ENCODE results near the gene C12orf57. TPM values are rescaled to one million over a fixed set of nuclear protein-coding genes. Genes with fewer than 3 reads are reported as not detected.

Gene C12orf57
- total and polyA plus RNA-seq, 5 donors = 262 to 441 (median 281) TPM

DNA sequence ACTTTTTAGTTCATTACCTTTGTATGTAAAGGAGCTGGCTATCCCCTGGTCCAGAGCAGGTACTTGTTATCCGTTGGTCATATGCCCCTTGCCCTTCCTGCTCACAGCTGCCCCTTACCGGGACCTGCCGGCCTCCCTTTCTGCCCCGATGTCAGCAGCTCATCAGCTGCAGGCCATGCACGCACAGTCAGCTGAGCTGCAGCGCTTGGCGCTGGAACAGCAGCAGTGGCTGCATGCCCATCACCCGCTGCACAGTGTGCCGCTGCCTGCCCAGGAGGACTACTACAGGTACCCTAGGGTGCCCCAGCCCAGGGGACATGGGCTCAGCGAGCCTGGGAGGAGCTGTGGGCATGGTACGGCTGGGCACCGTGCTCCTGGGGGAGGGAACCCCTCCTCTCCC is 2.6 kb upstream of the C12orf57 start:
- Histone ChIP-seq H3K4me3 (ENCODE audit: low read length) (no peak overlapping the region), H3K9me3 (ENCODE audit: control insufficient read depth, low read length) (no peaks in the 10 kb centered on the region), H3K4me1 (ENCODE audit: control insufficient read depth, insufficient read depth, low read length) (peaks cover 2% of the 10 kb centered on the region), H3K27me3 (ENCODE audit: control insufficient read depth, insufficient read depth) (no peaks in the 10 kb centered on the region), H3K27ac (ENCODE audit: low read length) (no peak overlapping the region)
- WGBS = 82% methylated on average over 12 of the region's 12 CpGs
- intact Hi-C loops (cut with DNase I) = loop anchor here in 1 of 4 donors (10.0 kb wide), 1 partner anchor 174 kb away; no protein-coding TSS in a partner anchor
- no peak for ATAC-seq
- DNase-seq = peak; percentile 24 to 77 (median 68)

DNA sequence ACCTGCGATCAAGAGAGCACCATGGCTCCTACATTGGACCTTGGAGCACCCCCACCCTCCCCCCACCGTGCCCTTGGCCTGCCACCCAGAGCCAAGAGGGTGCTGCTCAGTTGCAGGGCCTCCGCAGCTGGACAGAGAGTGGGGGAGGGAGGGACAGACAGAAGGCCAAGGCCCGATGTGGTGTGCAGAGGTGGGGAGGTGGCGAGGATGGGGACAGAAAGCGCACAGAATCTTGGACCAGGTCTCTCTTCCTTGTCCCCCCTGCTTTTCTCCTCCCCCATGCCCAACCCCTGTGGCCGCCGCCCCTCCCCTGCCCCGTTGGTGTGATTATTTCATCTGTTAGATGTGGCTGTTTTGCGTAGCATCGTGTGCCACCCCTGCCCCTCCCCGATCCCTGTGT is 2.0 kb upstream of the C12orf57 start:
- ATAC-seq = no peak
- H3K4me1 ChIP-seq (ENCODE audit: control insufficient read depth, insufficient read depth, low read length) = peaks cover 2% of the 10 kb centered on the region
- intact Hi-C loops (cut with DNase I) = loop anchor here in 1 of 4 donors (10.0 kb wide), 1 partner anchor 173 kb away; no protein-coding TSS in a partner anchor

DNA sequence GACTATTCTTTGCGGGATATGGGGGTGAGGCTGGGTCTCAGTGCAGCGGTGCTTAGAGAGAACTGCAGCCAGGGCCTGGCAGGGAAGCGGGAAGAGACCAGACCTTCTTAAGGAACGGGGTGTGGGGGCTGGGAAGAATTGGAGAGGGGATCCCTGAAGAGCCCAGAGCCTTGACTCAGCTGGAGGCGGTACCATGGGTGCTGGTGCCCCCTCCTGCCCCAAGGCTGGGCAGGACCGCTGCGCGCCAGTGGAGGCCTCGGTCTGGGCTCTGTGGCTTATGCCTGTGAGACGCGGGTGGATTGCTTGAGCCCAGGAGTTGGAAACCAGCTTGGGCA is 1.5 kb upstream of the C12orf57 start:
- intact Hi-C loops (cut with DNase I) = loop anchor here in 1 of 4 donors (10.0 kb wide), 1 partner anchor 173 kb away; no protein-coding TSS in a partner anchor
- Histone ChIP-seq H3K4me1 (ENCODE audit: control insufficient read depth, insufficient read depth, low read length) (peaks cover 2% of the 10 kb centered on the region), H3K9me3 (ENCODE audit: control insufficient read depth, low read length) (no peaks in the 10 kb centered on the region), H3K4me3 (ENCODE audit: low read length) (no peak overlapping the region), H3K27ac (ENCODE audit: low read length) (no peak overlapping the region), H3K27me3 (ENCODE audit: control insufficient read depth, insufficient read depth) (no peaks in the 10 kb centered on the region)
- 90% methylated on average over 11 of the region's 11 CpGs for WGBS
- peak; percentile 33 to 77 (median 69) for DNase-seq
- no peak for ATAC-seq

More for the DNA sequence above, 2.0 kb upstream of the C12orf57 start:
- Histone ChIP-seq H3K27ac (ENCODE audit: low read length) (no peak overlapping the region), H3K9me3 (ENCODE audit: control insufficient read depth, low read length) (no peaks in the 10 kb centered on the region), H3K27me3 (ENCODE audit: control insufficient read depth, insufficient read depth) (no peaks in the 10 kb centered on the region), H3K4me3 (ENCODE audit: low read length) (no peak overlapping the region)
- 82% methylated on average over 12 of the region's 12 CpGs for WGBS
- DNase-seq = peak; percentile 35 to 75 (median 66)

DNA sequence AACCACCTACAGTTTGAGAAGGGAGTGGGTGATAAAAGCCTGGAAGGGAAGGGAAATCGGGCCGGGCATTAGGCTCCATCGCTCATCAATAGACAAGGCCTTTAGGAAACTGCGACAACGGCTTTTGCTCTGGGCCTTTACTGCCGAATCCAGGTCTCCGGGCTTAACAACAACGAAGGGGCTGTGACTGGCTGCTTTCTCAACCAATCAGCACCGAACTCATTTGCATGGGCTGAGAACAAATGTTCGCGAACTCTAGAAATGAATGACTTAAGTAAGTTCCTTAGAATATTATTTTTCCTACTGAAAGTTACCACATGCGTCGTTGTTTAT is 467 bp upstream of the C12orf57 start:
- DNase-seq (peak; percentile 79 to 90 (median 88)), ATAC-seq (peak; percentile 62 to 64)
- WGBS = under 1% methylated on average over 13 of the region's 13 CpGs
- Histone ChIP-seq H3K9me3 (ENCODE audit: control insufficient read depth, low read length) (no peaks in the 10 kb centered on the region), H3K4me3 (ENCODE audit: low read length) (peak overlapping the region; percentile 35), H3K4me1 (ENCODE audit: control insufficient read depth, insufficient read depth, low read length) (peaks cover 1% of the 10 kb centered on the region), H3K27ac (ENCODE audit: low read length) (peak overlapping the region; percentile 97), H3K27me3 (ENCODE audit: control insufficient read depth, insufficient read depth) (no peaks in the 10 kb centered on the region)
- intact Hi-C loops (cut with DNase I) = loop anchor here in 1 of 4 donors (10.0 kb wide), 1 partner anchor 171 kb away; no protein-coding TSS in a partner anchor

DNA sequence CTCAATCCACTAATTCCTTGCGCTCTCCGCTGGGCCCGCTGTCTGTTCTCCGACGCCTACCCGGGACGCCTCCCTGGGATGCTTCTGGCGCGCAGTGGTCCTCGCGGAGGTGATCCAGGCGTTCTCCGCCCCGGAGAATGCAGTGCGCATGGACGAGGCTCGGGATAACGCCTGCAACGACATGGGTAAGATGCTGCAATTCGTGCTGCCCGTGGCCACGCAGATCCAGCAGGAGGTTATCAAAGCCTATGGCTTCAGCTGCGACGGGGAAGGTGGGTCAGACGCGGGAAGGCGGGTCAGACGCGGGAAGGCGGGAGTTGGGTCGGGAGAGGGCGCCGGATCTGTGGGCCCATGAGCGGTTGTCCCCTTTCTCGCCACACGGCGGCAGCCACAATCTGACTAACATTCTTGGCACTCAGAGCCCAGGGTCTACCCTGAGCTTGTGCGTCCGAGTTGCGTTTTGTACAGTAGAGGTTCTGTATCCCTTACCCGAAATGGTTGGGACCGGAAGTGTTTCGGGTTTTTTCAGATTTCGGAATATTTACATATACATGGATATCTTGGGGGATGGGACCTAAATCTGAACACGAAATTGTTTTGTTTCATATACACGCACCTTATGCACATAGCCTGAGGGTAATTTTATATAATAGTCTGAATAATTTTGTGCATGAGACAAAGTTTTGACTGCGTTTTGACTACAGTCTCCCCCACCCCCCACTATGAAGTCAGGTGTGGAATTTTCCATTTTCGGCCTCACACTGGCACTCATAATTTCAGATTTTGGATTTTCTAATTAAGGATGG is 762 bp downstream of the C12orf57 start:
- H3K27me3 ChIP-seq (ENCODE audit: control insufficient read depth, insufficient read depth) = no peaks in the 10 kb centered on the region
- H3K9me3 ChIP-seq (ENCODE audit: control insufficient read depth, low read length) = no peaks in the 10 kb centered on the region
- peak overlapping the region; percentile 35 for H3K4me3 ChIP-seq (ENCODE audit: low read length)
- intact Hi-C loops (cut with DNase I) = loop anchor here in 3 of 4 donors (2.0 to 10.0 kb wide), 4 partner anchors 18 to 170 kb away; partner anchors contain the start of gene ATN1 (in 1 of the 3)
- peak overlapping the region; percentile 96 for H3K27ac ChIP-seq (ENCODE audit: low read length)
- DNase-seq (peak; percentile 93 to 97 (median 97)), ATAC-seq (peak; percentile 78 to 79)
- 3% methylated on average over 48 of the region's 48 CpGs for WGBS
- H3K4me1 ChIP-seq (ENCODE audit: control insufficient read depth, insufficient read depth, low read length) = no peaks in the 10 kb centered on the region

DNA sequence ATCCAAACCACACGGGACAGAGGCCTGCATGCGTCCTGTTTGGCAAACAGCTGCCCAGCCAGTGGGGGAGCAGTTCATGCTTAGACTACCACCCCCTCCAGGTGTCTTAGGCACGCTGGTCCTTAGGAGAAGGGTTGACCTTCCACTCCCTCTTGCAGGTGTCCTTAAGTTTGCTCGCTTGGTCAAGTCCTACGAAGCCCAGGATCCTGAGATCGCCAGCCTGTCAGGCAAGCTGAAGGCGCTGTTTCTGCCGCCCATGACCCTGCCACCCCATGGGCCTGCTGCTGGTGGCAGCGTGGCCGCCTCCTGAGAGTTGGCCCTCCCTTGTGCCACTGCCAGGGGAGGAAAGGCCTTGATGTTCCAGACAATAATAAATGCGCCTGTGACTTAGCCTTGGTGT is 1.8 kb downstream of the C12orf57 start:
- intact Hi-C loops (cut with DNase I) = loop anchor here in 3 of 4 donors (2.0 to 10.0 kb wide), 4 partner anchors 19 to 169 kb away; partner anchors contain the start of gene ATN1 (in 1 of the 3)
- no peaks in the 10 kb centered on the region for H3K4me1 ChIP-seq (ENCODE audit: control insufficient read depth, insufficient read depth, low read length)
- H3K27me3 ChIP-seq (ENCODE audit: control insufficient read depth, insufficient read depth) = no peaks in the 10 kb centered on the region
- peak; percentile 24 to 64 (median 58) for DNase-seq
- no peak overlapping the region for H3K27ac ChIP-seq (ENCODE audit: low read length)
- 79% methylated on average over 11 of the region's 11 CpGs for WGBS
- H3K4me3 ChIP-seq (ENCODE audit: low read length) = no peak overlapping the region
- H3K9me3 ChIP-seq (ENCODE audit: control insufficient read depth, low read length) = no peaks in the 10 kb centered on the region
- ATAC-seq = no peak

DNA sequence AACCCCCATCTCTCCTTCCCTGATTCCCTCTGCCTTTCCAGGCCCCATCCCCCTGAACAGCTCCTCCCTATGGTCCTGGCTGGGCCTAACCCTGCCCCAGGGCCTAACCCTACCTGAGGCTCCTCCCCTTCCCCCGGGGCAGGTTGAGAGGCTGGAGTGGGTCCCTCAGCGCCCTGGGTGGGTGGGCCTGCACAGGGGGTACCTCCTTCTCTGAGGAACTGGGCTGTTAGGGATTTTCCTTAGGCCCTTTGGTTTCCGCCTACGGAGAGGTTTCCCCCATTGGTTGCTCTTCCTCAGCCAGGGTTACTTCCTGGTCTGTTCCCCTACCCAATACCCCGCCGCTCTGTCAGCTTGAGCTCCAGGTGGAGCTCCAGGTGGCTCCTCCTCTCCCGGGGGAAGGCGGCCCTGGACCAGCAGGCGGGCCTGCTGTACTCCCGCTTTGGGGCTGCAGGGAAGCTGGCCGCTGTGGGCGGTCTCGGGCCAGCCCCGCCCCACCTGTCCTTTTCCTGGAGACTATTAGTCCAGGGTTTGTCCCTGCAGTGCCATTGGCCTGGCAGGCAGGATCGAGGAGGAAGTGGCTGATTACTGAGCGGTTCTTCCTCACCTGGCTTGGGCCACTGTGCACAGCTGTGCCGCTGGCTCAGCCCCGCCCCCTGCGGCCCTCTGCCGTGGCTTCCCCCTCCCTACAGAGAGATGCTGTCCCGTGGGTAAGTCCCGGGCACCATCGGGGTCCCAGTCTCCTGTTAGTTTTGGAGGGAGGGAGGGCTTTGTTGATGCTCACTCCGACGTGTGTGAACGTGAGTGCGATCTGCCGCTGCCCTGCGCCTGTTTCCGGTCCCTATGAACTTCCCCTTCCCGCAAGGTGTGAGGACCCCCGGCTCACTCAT is 2.5 kb downstream of the C12orf57 start:
- ATAC-seq (no peak), DNase-seq (peak; percentile 57 to 77 (median 75))
- Histone ChIP-seq H3K9me3 (ENCODE audit: control insufficient read depth, low read length) (no peaks in the 10 kb centered on the region), H3K4me1 (ENCODE audit: control insufficient read depth, insufficient read depth, low read length) (no peaks in the 10 kb centered on the region), H3K4me3 (ENCODE audit: low read length) (no peak overlapping the region), H3K27me3 (ENCODE audit: control insufficient read depth, insufficient read depth) (no peaks in the 10 kb centered on the region), H3K27ac (ENCODE audit: low read length) (no peak overlapping the region)
- intact Hi-C loops (cut with DNase I) = loop anchor here in 2 of 4 donors (5.0 to 10.0 kb wide), 2 partner anchors 166 to 169 kb away; no protein-coding TSS in a partner anchor
- 36% methylated on average over 32 of the region's 32 CpGs for WGBS

DNA sequence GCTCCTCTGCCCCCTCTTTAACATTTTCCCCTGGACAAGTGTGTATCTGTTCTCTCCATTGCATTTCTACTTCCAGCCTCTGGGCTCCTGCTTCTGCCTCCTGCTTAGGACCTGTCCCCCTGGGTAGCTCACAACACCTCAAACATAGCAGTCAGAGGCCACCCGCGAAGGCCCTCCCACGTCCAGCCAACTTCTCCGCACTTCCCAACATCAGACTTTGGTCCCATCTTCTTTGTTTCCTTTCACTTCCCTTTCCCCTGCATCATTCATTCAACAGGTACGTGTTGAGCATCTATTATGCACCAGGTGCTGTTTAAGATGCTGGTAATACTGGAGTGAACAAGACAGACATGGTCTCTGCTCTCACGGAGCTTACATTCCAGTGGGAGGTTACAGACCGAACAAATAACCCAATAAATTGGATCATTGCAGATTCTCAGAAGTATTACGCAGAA is 3.1 kb downstream of the C12orf57 start:
- no peak for ATAC-seq
- Histone ChIP-seq H3K9me3 (ENCODE audit: control insufficient read depth, low read length) (no peaks in the 10 kb centered on the region), H3K27me3 (ENCODE audit: control insufficient read depth, insufficient read depth) (no peaks in the 10 kb centered on the region), H3K4me1 (ENCODE audit: control insufficient read depth, insufficient read depth, low read length) (no peaks in the 10 kb centered on the region), H3K27ac (ENCODE audit: low read length) (no peak overlapping the region), H3K4me3 (ENCODE audit: low read length) (no peak overlapping the region)
- DNase-seq = peak in 2 of 3 donors; percentile 11 to 40
- 71% methylated on average over 8 of the region's 8 CpGs for WGBS
- intact Hi-C loops (cut with DNase I) = loop anchor here in 2 of 4 donors (5.0 to 10.0 kb wide), 2 partner anchors 165 to 168 kb away; no protein-coding TSS in a partner anchor

DNA sequence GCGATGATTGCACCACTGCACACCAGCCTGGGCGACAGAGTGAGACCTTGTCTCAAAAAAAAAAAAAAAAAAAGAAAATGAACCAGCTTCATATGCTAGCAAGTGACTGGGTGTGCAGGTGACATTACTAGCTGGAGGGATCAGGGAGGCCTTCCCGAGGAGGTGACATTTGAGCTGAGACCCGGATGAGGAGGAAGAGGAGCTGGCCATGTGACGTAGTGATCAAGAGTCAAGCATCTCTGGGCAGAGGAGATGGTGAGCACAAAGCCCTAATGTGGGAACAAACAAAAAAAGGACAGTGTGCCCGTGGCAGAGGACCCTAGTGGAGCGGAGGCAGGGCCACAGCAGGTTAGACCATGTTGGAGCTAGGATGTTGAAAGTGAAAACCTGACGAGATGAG is 3.8 kb downstream of the C12orf57 start:
- DNase-seq = no peak
- Histone ChIP-seq H3K4me1 (ENCODE audit: control insufficient read depth, insufficient read depth, low read length) (no peaks in the 10 kb centered on the region), H3K9me3 (ENCODE audit: control insufficient read depth, low read length) (no peaks in the 10 kb centered on the region), H3K27me3 (ENCODE audit: control insufficient read depth, insufficient read depth) (no peaks in the 10 kb centered on the region), H3K4me3 (ENCODE audit: low read length) (no peak overlapping the region), H3K27ac (ENCODE audit: low read length) (no peak overlapping the region)
- intact Hi-C loops (cut with DNase I) = loop anchor here in 2 of 4 donors (5.0 to 10.0 kb wide), 2 partner anchors 165 to 167 kb away; no protein-coding TSS in a partner anchor
- WGBS = 87% methylated on average over 8 of the region's 8 CpGs
- ATAC-seq = no peak

DNA sequence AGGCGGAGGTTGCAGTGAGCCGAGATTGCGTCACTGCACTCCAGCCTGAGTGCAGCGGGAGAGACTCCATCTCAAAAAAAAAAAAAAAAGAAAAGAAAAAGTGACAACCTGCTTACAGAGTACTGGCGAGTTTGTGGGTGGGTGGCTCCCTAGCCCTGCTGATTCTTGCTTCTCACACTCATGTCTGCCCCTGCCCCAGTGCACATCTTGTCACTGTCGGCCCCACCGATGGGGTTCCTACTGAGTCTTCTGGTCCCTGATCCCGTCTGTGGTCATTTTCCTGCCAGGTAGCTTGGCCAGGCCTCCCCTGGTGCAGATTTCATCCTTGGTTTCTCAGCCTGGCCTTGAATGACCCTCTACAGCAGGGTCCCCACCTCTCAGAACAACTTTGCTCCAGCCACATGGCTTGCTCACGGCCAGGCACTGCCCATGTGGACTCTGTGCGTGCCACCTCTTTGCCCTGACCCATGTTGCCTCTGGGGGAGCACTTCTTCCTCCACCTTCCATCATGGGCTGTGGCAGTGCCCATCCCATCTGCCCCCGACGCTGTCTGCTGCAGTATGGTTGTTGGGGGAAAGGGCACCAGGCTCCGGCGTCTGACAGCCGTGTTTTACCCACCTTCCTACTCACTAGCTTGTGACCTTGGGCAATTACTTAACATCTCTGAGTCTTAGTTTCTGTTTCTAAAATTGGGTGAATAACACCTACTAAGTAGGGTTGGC is 5.2 kb downstream of the C12orf57 start:
- intact Hi-C loops (cut with DNase I) = loop anchor here in 2 of 4 donors (5.0 to 10.0 kb wide), 2 partner anchors 163 to 166 kb away; no protein-coding TSS in a partner anchor
- DNase-seq (peak in 2 of 3 donors; percentile 24 to 42), ATAC-seq (no peak)
- H3K4me3 ChIP-seq (ENCODE audit: low read length) = no peak overlapping the region
- H3K4me1 ChIP-seq (ENCODE audit: control insufficient read depth, insufficient read depth, low read length) = no peaks in the 10 kb centered on the region
- no peak overlapping the region for H3K27ac ChIP-seq (ENCODE audit: low read length)
- 79% methylated on average over 15 of the region's 15 CpGs for WGBS
- H3K27me3 ChIP-seq (ENCODE audit: control insufficient read depth, insufficient read depth) = no peaks in the 10 kb centered on the region
- H3K9me3 ChIP-seq (ENCODE audit: control insufficient read depth, low read length) = no peaks in the 10 kb centered on the region
